NCI-H1048 (cell line): ENCODE measurements around the gene KCTD1.

Source experiments
- DNase-seq: peaks from one replicate; lab custom pipeline; 2025; lab: John Stamatoyannopoulos, UW

KCTD1 gene

GRCh38 chr18:26425148-26425531, 123.2 kb downstream of the KCTD1 start:
- no peak for DNase-seq

GRCh38 chr18:26424428-26425147, 123.8 kb downstream of the KCTD1 start:
- no peak for DNase-seq

- no peak for DNase-seq
These were observed 125.7 kb downstream of the KCTD1 start for GRCh38 chr18:26422472-26423162.

GRCh38 chr18:26421931-26422330, 126.4 kb downstream of the KCTD1 start:
- no peak for DNase-seq

- DNase-seq: no peak
These were observed 126.8 kb downstream of the KCTD1 start for GRCh38 chr18:26421503-26421902.

- no peak for DNase-seq
These were observed 128.6 kb downstream of the KCTD1 start for GRCh38 chr18:26419746-26420145.

- DNase-seq: no peak
These were observed 130.1 kb downstream of the KCTD1 start for GRCh38 chr18:26418225-26418624.

GRCh38 chr18:26417190-26417589, 131.2 kb downstream of the KCTD1 start:
- no peak for DNase-seq

GRCh38 chr18:26416652-26417150, 131.7 kb downstream of the KCTD1 start:
- DNase-seq: no peak

GRCh38 chr18:26415631-26416030, 132.7 kb downstream of the KCTD1 start:
- no peak for DNase-seq

GRCh38 chr18:26414901-26415440, 133.4 kb downstream of the KCTD1 start:
- DNase-seq: no peak

- no peak for DNase-seq
These were observed 139.3 kb downstream of the KCTD1 start for GRCh38 chr18:26409091-26409490.

GRCh38 chr18:26407736-26408601, 140.4 kb downstream of the KCTD1 start:
- DNase-seq: no peak

- peak; percentile 46 for DNase-seq
These were observed 141.4 kb downstream of the KCTD1 start for GRCh38 chr18:26406854-26407517.

GRCh38 chr18:26406324-26406723, 142.0 kb downstream of the KCTD1 start:
- no peak for DNase-seq

- peak; percentile 47 for DNase-seq
These were observed 143.1 kb downstream of the KCTD1 start for GRCh38 chr18:26405190-26405801.
